HepG2 (cell line): Measurements from ENCODE around the gene PPP1R2C. TPM values are rescaled to one million over a fixed set of nuclear protein-coding genes. Genes with fewer than 3 reads are reported as not detected.

Source experiments
- ATAC-seq: fragments of 200-7000 bp; cut with Tn5 transposase; 3 replicates; pipeline ENCODE4 v1.9.1; 2020; ENCODE audit warnings: mild to moderate bottlenecking, moderate library complexity
- BruUV-seq: library from RNA; stranded (reverse); fragments of 400-500 nt; replicated peaks from 2 replicates; lab custom pipeline; 2021; lab: Mats Ljungman, UMichigan
- CTCF ChIA-PET: fragments of 300-600 bp; formaldehyde crosslinking; extraction: SDS; loops from one replicate; lab custom pipeline; 2021; ENCODE audit warnings: low total read pairs, inconsistent platforms, low intra/inter-chr PET ratio; lab: Yijun Ruan, JAX
- POLR2A ChIA-PET: fragments of 350-600 bp; sonication (Branson Sonifier 250); formaldehyde crosslinking; loops from one replicate; lab custom pipeline; 2020; ENCODE audit warnings: antibody characterized with exemption, inconsistent platforms; lab: Yijun Ruan, JAX
- DNase-seq: peaks from one replicate; pipeline ENCODE4 v3.0.0-alpha.2; 2015; ENCODE audit warnings: low spot score
- FAIRE-seq: peaks from 3 replicates; lab custom pipeline; 2011; peaks lifted over from hg19 to GRCh38; lab: Jason Lieb, UNC
- H2AFZ ChIP-seq: one replicate; pipeline ENCODE4 v1.6.1; 2011; ENCODE audit warnings: low read length, inconsistent platforms
- H3K27ac ChIP-seq: fragments of 300-600 bp; 3 replicates; pipeline ENCODE4 v1.8.0; 2011; ENCODE audit warnings: mixed run types, mild to moderate bottlenecking, mixed read lengths, low read length, inconsistent platforms; ENCODE audit not compliant: insufficient read depth; ENCODE audit errors: extremely low read length
- H3K27me3 ChIP-seq, 2 experiments: fragments of 200-600 bp in 1 of 2; 2 replicates in 1 of 2; 3 replicates in 1 of 2; pipeline versions ENCODE4 v1.6.0 to v1.8.0; 2011; ENCODE audit warnings: low read length in 2 of 2, mild to moderate bottlenecking in 2 of 2, moderate library complexity in 2 of 2, inconsistent platforms in 1 of 2; ENCODE audit not compliant: insufficient read depth in 2 of 2, control insufficient read depth in 1 of 2
- H3K36me3 ChIP-seq, 2 experiments: fragments of 200-600 bp in 1 of 2; replicated peaks in 1 of 2; 2 replicates in 1 of 2; 3 replicates in 1 of 2; pipeline versions ENCODE4 v1.5.1 to v1.8.0; 2011; ENCODE audit warnings: low read length in 2 of 2, inconsistent platforms in 1 of 2; ENCODE audit not compliant: insufficient read depth in 2 of 2, control insufficient read depth in 1 of 2
- H3K4me1 ChIP-seq: 2 replicates; pipeline ENCODE4 v1.5.1; 2012; ENCODE audit warnings: low read length, inconsistent platforms; ENCODE audit not compliant: insufficient read depth
- H3K4me2 ChIP-seq: 2 replicates; pipeline ENCODE4 v1.6.0; 2011; ENCODE audit warnings: low read depth, low read length, inconsistent platforms
- H3K4me3 ChIP-seq, 3 experiments: fragments of 200-600 bp in 1 of 3; sonication (generic), shearing (Covaris generic) in 1 of 3; replicated peaks in 1 of 3; 2 replicates each; pipeline ENCODE4 v1.5.1; 2011 to 2016; ENCODE audit warnings: low read length in 3 of 3, inconsistent platforms in 2 of 3, low read depth in 2 of 3, mild to moderate bottlenecking in 2 of 3, control low read depth in 1 of 3, mixed read lengths in 1 of 3; ENCODE audit not compliant: insufficient read depth in 1 of 3
- H3K79me2 ChIP-seq: one replicate; pipeline ENCODE4 v1.6.1; 2011; ENCODE audit warnings: low read length, inconsistent platforms; ENCODE audit not compliant: insufficient read depth
- H3K9ac ChIP-seq: 2 replicates; pipeline ENCODE4 v1.6.0; 2011; ENCODE audit warnings: mild to moderate bottlenecking, low read depth, low read length, inconsistent platforms; ENCODE audit not compliant: insufficient read depth
- H3K9me3 ChIP-seq: 2 replicates; pipeline ENCODE4 v1.5.1; 2012; ENCODE audit warnings: mild to moderate bottlenecking, low read length
- H4K20me1 ChIP-seq: 2 replicates; pipeline ENCODE4 v1.6.0; 2011; ENCODE audit warnings: inconsistent platforms, mild to moderate bottlenecking, low read length, moderate library complexity; ENCODE audit not compliant: insufficient read depth
- BCL6 ChIP-seq: IDR thresholded peaks from 2 replicates; pipeline ENCODE4 v1.6.1; 2016; ENCODE audit warnings: missing genetic modification reagents, missing compliant biosample characterization
- HDAC1 ChIP-seq: sonication (generic); formaldehyde crosslinking; IDR thresholded peaks from 2 replicates; pipeline ENCODE4 v1.5.1; 2020; ENCODE audit warnings: mild to moderate bottlenecking, missing genetic modification reagents
- HNF4G ChIP-seq, 2 experiments: sonication (generic) in 1 of 2; formaldehyde crosslinking in 1 of 2; IDR thresholded peaks; 2 replicates each; pipeline versions ENCODE4 v1.4.0 to v1.6.1; 2011 to 2020; ENCODE audit warnings: borderline replicate concordance in 2 of 2, low read depth in 2 of 2, mild to moderate bottlenecking in 2 of 2, low read length in 1 of 2, missing genetic modification reagents in 1 of 2, moderate library complexity in 1 of 2
- RFXANK ChIP-seq: IDR thresholded peaks from 2 replicates; pipeline ENCODE4 v1.6.1; 2016
- ZBTB1 ChIP-seq: sonication (generic); formaldehyde crosslinking; IDR thresholded peaks from 2 replicates; pipeline ENCODE4 v1.4.0; 2020; ENCODE audit warnings: missing genetic modification reagents, borderline replicate concordance
- ZFP37 ChIP-seq: sonication (generic); formaldehyde crosslinking; IDR thresholded peaks from 2 replicates; pipeline ENCODE4 v1.4.0; 2020; ENCODE audit warnings: missing genetic modification reagents, borderline replicate concordance
- ZNF432 ChIP-seq: sonication (generic); formaldehyde crosslinking; IDR thresholded peaks from 2 replicates; pipeline ENCODE4 v1.5.0; 2020; ENCODE audit warnings: missing genetic modification reagents, mild to moderate bottlenecking, borderline replicate concordance
- WGBS: methylation state at CpG from one replicate; pipeline ENCODE4 v1.1.6; 2017; ENCODE audit warnings: low lambda C conversion rate; 5-methylcytosine and 5-hydroxymethylcytosine counted together
- in situ Hi-C: cut with HindIII; loops from 2 replicates; pipeline ENCODE4 v1.10.0; 2017; ENCODE audit warnings: low pct_unique_long_range_greater_than_20kb; ENCODE audit not compliant: extremely low pct_ligation_motif_present
- intact Hi-C: fragments of 100-400 bp; cut with micrococcal nuclease; formaldehyde crosslinking; loops from one replicate; pipeline ENCODE4 v1.10.0; 2022; ENCODE audit not compliant: unreplicated experiment
- polyA plus RNA-seq, 8 experiments: library from polyadenylated mRNA; depleted of rRNA in 3 of 8; stranded (reverse) in 7 of 8; unstranded in 1 of 8; fragments of >200 nt; fragmentation: Illumina TruSeq in 4 of 8; extraction: Trizol in 4 of 8; gene quantifications; 2 replicates each; pipeline versions ENCODE4 v1.2.1 to v1.2.3, GENCODE V29; 2011 to 2016; ENCODE audit warnings: low read depth in 4 of 8, missing spikeins in 1 of 8, mixed read lengths in 1 of 8; ENCODE audit not compliant: insufficient read depth in 1 of 8
- total RNA-seq, 5 experiments: library from RNA; depleted of rRNA; stranded (reverse); fragments of >200 nt; fragmentation: Illumina TruSeq; extraction: Trizol; gene quantifications; 2 replicates each; pipeline ENCODE4 v1.2.3, GENCODE V29; 2016; ENCODE audit warnings: low read depth in 1 of 5
- TF ChIP-seq, protein P1 (sequence below): sonication (generic); formaldehyde crosslinking; conservative IDR thresholded peaks from 2 replicates; pipeline ENCODE4 v1.8.0; 2022; ENCODE audit warnings: mild to moderate bottlenecking, moderate library complexity, missing genetic modification reagents
- TF ChIP-seq, protein P2 (sequence below): sonication (generic); formaldehyde crosslinking; IDR thresholded peaks from 2 replicates; pipeline ENCODE4 v1.5.1; 2020; ENCODE audit warnings: mild to moderate bottlenecking, moderate library complexity, missing genetic modification reagents
- TF ChIP-seq, protein P3 (sequence below): sonication (generic); formaldehyde crosslinking; IDR thresholded peaks from 2 replicates; pipeline ENCODE4 v1.4.0; 2020; ENCODE audit warnings: missing genetic modification reagents

Gene PPP1R2C
- total and polyA plus RNA-seq, 2 of the 13 experiments (the other 11 are each of a cell fraction or from before 2014, with no cell fraction given), result not detected

DNA sequence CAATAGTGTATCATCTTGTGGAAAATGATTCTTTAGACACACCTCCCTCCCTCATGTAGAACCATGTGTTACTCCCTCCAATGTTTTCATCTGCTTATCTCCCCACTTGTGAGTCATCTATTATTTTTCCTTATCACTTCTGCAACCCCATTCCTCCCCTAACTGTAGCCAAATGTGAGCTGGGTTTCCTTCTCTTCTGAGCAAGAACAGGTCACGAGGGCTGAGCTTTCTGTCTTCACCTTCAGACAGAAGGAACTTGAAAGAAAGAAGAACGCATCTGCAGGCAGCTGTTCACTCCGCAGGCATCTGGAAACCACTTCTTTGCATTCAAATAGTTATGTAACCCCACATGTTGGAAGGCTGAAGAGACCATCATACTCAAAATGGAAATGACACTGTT, 1.8 kb downstream of the PPP1R2C start:
- H4K20me1 ChIP-seq, result no peaks in the 10 kb centered on the region
- FAIRE-seq (no peak), DNase-seq (no peak), ATAC-seq (no peak)
- H3K79me2 ChIP-seq, result no peaks in the 10 kb centered on the region
- H3K27ac ChIP-seq, result no peak overlapping the region
- intact Hi-C loops (no loop called here), in situ Hi-C loops (no loop called here)
- H3K27me3 ChIP-seq, result no peaks in the 10 kb centered on the region
- ChIA-PET CTCF (no interaction called here), POLR2A (no interaction called here)
- no peaks in the 10 kb centered on the region for H3K9me3 ChIP-seq
- H3K36me3 ChIP-seq, result no peaks in the 10 kb centered on the region
- TF ChIP-seq, protein P1, sequence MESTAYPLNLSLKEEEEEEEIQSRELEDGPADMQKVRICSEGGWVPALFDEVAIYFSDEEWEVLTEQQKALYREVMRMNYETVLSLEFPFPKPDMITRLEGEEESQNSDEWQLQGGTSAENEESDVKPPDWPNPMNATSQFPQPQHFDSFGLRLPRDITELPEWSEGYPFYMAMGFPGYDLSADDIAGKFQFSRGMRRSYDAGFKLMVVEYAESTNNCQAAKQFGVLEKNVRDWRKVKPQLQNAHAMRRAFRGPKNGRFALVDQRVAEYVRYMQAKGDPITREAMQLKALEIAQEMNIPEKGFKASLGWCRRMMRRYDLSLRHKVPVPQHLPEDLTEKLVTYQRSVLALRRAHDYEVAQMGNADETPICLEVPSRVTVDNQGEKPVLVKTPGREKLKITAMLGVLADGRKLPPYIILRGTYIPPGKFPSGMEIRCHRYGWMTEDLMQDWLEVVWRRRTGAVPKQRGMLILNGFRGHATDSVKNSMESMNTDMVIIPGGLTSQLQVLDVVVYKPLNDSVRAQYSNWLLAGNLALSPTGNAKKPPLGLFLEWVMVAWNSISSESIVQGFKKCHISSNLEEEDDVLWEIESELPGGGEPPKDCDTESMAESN, result no peak
- TF ChIP-seq BCL6 (CRISPR knock-in tag) (no peak), HDAC1 (CRISPR knock-in tag) (no peak), HNF4G (IDR thresholded peaks at IDR 0.05; ENCODE audit: borderline replicate concordance, low read depth, low read length) (no peak), HNF4G (CRISPR knock-in tag; IDR thresholded peaks at IDR 0.05; ENCODE audit: borderline replicate concordance, low read depth) (no peak), ZNF432 (CRISPR knock-in tag) (no peak), ZBTB1 (no peak), ZFP37 (CRISPR knock-in tag) (no peak), RFXANK (no peak)
- TF ChIP-seq, protein P2, sequence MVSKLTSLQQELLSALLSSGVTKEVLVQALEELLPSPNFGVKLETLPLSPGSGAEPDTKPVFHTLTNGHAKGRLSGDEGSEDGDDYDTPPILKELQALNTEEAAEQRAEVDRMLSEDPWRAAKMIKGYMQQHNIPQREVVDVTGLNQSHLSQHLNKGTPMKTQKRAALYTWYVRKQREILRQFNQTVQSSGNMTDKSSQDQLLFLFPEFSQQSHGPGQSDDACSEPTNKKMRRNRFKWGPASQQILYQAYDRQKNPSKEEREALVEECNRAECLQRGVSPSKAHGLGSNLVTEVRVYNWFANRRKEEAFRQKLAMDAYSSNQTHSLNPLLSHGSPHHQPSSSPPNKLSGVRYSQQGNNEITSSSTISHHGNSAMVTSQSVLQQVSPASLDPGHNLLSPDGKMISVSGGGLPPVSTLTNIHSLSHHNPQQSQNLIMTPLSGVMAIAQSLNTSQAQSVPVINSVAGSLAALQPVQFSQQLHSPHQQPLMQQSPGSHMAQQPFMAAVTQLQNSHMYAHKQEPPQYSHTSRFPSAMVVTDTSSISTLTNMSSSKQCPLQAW, result no peak
- TF ChIP-seq, protein P3, sequence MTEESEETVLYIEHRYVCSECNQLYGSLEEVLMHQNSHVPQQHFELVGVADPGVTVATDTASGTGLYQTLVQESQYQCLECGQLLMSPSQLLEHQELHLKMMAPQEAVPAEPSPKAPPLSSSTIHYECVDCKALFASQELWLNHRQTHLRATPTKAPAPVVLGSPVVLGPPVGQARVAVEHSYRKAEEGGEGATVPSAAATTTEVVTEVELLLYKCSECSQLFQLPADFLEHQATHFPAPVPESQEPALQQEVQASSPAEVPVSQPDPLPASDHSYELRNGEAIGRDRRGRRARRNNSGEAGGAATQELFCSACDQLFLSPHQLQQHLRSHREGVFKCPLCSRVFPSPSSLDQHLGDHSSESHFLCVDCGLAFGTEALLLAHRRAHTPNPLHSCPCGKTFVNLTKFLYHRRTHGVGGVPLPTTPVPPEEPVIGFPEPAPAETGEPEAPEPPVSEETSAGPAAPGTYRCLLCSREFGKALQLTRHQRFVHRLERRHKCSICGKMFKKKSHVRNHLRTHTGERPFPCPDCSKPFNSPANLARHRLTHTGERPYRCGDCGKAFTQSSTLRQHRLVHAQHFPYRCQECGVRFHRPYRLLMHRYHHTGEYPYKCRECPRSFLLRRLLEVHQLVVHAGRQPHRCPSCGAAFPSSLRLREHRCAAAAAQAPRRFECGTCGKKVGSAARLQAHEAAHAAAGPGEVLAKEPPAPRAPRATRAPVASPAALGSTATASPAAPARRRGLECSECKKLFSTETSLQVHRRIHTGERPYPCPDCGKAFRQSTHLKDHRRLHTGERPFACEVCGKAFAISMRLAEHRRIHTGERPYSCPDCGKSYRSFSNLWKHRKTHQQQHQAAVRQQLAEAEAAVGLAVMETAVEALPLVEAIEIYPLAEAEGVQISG, result no peak
- WGBS, result 23% methylated on average over 3 of the region's 3 CpGs
- H3K4me1 ChIP-seq, result no peaks in the 10 kb centered on the region
- no peak overlapping the region for H3K4me3 ChIP-seq
- no peak overlapping the region for H3K9ac ChIP-seq
- H2AFZ ChIP-seq, result no peak overlapping the region
- no peak overlapping the region for H3K4me2 ChIP-seq
- BruUV-seq, result no TSS peak
